GM23338 (cell line): ENCODE data around the gene RELN. TPM values are rescaled to one million over a fixed set of nuclear protein-coding genes. Genes with fewer than 3 reads are reported as not detected.

Experiments used
- ATAC-seq: fragments of 200-7000 bp; cut with Tn5 transposase; 3 replicates; pipeline ENCODE4 v1.9.1; 2020
- DNase-seq: peaks from one replicate; pipeline ENCODE4 v3.0.0-alpha.2; 2015; ENCODE audit warnings: low spot score
- H2AFZ ChIP-seq: fragments of 200-600 bp; sonication (generic); 2 replicates; pipeline ENCODE4 v1.8.0; 2016; ENCODE audit warnings: antibody characterized with exemption, mild to moderate bottlenecking, moderate library complexity
- H3F3A ChIP-seq: fragments of 200-600 bp; sonication (generic); replicated peaks from 2 replicates; pipeline ENCODE4 v1.8.0; 2017; ENCODE audit warnings: antibody characterized with exemption, mixed run types, low read depth
- H3K27ac ChIP-seq: fragments of 200-600 bp; sonication (generic); 2 replicates; pipeline ENCODE4 v1.6.1; 2016; ENCODE audit warnings: low read depth
- H3K27me3 ChIP-seq: fragments of 200-600 bp; sonication (generic); 2 replicates; pipeline ENCODE4 v1.8.0; 2016; ENCODE audit warnings: mild to moderate bottlenecking, mixed run types, moderate library complexity; ENCODE audit not compliant: insufficient read depth
- H3K36me3 ChIP-seq: fragments of 200-600 bp; sonication (generic); 2 replicates; pipeline ENCODE4 v1.8.0; 2016; ENCODE audit warnings: mild to moderate bottlenecking; ENCODE audit not compliant: insufficient read depth
- H3K4me1 ChIP-seq: fragments of 200-600 bp; sonication (generic); 2 replicates; pipeline ENCODE4 v1.8.0; 2016; ENCODE audit warnings: mild to moderate bottlenecking, moderate library complexity; ENCODE audit not compliant: insufficient read depth
- H3K4me2 ChIP-seq: fragments of 200-600 bp; sonication (generic); 2 replicates; pipeline ENCODE4 v1.7.1; 2017; ENCODE audit warnings: mixed run types
- H3K4me3 ChIP-seq: fragments of 200-600 bp; sonication (generic); 2 replicates; pipeline ENCODE4 v1.6.1; 2016; ENCODE audit warnings: mixed run types
- H3K79me2 ChIP-seq: fragments of 200-600 bp; sonication (generic); replicated peaks from 2 replicates; pipeline ENCODE4 v1.8.0; 2017; ENCODE audit warnings: mild to moderate bottlenecking; ENCODE audit not compliant: insufficient read depth
- H3K9me2 ChIP-seq: fragments of 200-600 bp; sonication (generic); 2 replicates; pipeline ENCODE4 v1.8.0; 2017; ENCODE audit not compliant: insufficient read depth
- H4K20me1 ChIP-seq: fragments of 200-600 bp; sonication (generic); replicated peaks from 2 replicates; pipeline ENCODE4 v1.8.0; 2017; ENCODE audit warnings: mild to moderate bottlenecking; ENCODE audit not compliant: insufficient read depth
- H3K27ac Mint-ChIP-seq: 2 replicates; pipeline ENCODE4 v1.8.0; 2020; ENCODE audit warnings: inconsistent platforms, mild to moderate bottlenecking, moderate library complexity, mixed read lengths
- H3K27me3 Mint-ChIP-seq: 3 replicates; pipeline ENCODE4 v1.8.0; 2022; ENCODE audit warnings: low read depth, mild to moderate bottlenecking, moderate library complexity, mixed read lengths, inconsistent platforms; ENCODE audit not compliant: insufficient read depth, poor library complexity
- H3K36me3 Mint-ChIP-seq: 3 replicates; pipeline ENCODE4 v1.8.0; 2021; ENCODE audit warnings: low read depth, mild to moderate bottlenecking, inconsistent platforms, moderate library complexity, mixed read lengths
- H3K4me1 Mint-ChIP-seq: 3 replicates; pipeline ENCODE4 v1.8.0; 2020; ENCODE audit warnings: mild to moderate bottlenecking, inconsistent platforms, mixed read lengths
- H3K4me3 Mint-ChIP-seq: 3 replicates; pipeline ENCODE4 v1.8.0; 2021; ENCODE audit warnings: moderate library complexity, mild to moderate bottlenecking, inconsistent platforms, mixed read lengths
- H3K9me3 Mint-ChIP-seq: 3 replicates; pipeline ENCODE4 v1.8.0; 2020; ENCODE audit warnings: moderate library complexity, mild to moderate bottlenecking, inconsistent platforms, mixed read lengths
- CTCF ChIP-seq, 2 experiments: fragments of 200-600 bp in 1 of 2; sonication (generic) in 1 of 2; conservative IDR thresholded peaks; 2 replicates each; pipeline versions ENCODE4 v1.5.1 to v1.6.1; 2016 to 2017; ENCODE audit warnings: antibody characterized with exemption in 2 of 2, low read depth in 2 of 2, mild to moderate bottlenecking in 2 of 2, moderate library complexity in 1 of 2
- ETS1 ChIP-seq: IDR thresholded peaks from 2 replicates; pipeline ENCODE4 v1.6.1; 2016; ENCODE audit warnings: antibody characterized with exemption
- EZH2 ChIP-seq: fragments of 200-600 bp; sonication (generic); IDR thresholded peaks from one replicate; pipeline ENCODE4 v1.8.0; 2017; ENCODE audit warnings: antibody characterized with exemption, mild to moderate bottlenecking, low read depth; ENCODE audit not compliant: unreplicated experiment
- EZH2phosphoT487 ChIP-seq: fragments of 200-600 bp; sonication (generic); IDR thresholded peaks from one replicate; pipeline ENCODE4 v1.8.1; 2018; ENCODE audit warnings: antibody characterized with exemption; ENCODE audit not compliant: unreplicated experiment
- NANOG ChIP-seq: IDR thresholded peaks from 2 replicates; pipeline ENCODE4 v1.6.1; 2016; ENCODE audit warnings: antibody characterized with exemption, borderline replicate concordance
- POLR2AphosphoS5 ChIP-seq: IDR thresholded peaks from 2 replicates; pipeline ENCODE4 v1.6.1; 2016; ENCODE audit warnings: antibody characterized with exemption, low read depth
- REST ChIP-seq: IDR thresholded peaks from one replicate; pipeline ENCODE4 v1.6.1; 2018; ENCODE audit warnings: antibody characterized with exemption; ENCODE audit not compliant: unreplicated experiment
- STAT1 ChIP-seq: IDR thresholded peaks from one replicate; pipeline ENCODE4 v1.6.1; 2016; ENCODE audit warnings: antibody characterized with exemption; ENCODE audit not compliant: unreplicated experiment
- ZNF114 ChIP-seq: fragments of 250-450 bp; sonication (Bioruptor Pico); IDR thresholded peaks from 2 replicates; pipeline ENCODE4 v1.5.0; 2020; ENCODE audit warnings: mild to moderate bottlenecking, moderate library complexity
- ZNF331 ChIP-seq: fragments of 250-450 bp; sonication (Bioruptor Pico); IDR thresholded peaks from 2 replicates; pipeline ENCODE4 v1.5.0; 2020; ENCODE audit warnings: low read depth, mild to moderate bottlenecking, moderate library complexity
- ZNF462 ChIP-seq: fragments of 250-450 bp; sonication (Bioruptor Pico); IDR thresholded peaks from 2 replicates; pipeline ENCODE4 v1.5.0; 2020; ENCODE audit warnings: mild to moderate bottlenecking, moderate library complexity
- polyA plus RNA-seq: library from polyadenylated mRNA; unstranded; fragments of >200 nt; fragmentation: Nextera tagmentation; extraction: Ambion mirVana; gene quantifications from 2 replicates; pipeline ENCODE4 v1.2.1, GENCODE V29; 2016
- total RNA-seq: library from RNA; depleted of rRNA; stranded (reverse); fragments of >200 nt; shearing (Covaris generic); gene quantifications from 2 replicates; pipeline ENCODE4 v1.2.3, GENCODE V29; 2014

The RELN gene
- total and polyA plus RNA-seq, 2 experiments from 2014 or later, result 0.10 to 0.76 TPM

GRCh38 chr7:103637094-103637493, 352.4 kb downstream of the RELN start:
- Histone ChIP-seq H3K27me3 (no peaks in the 10 kb centered on the region), H4K20me1 (no peaks in the 10 kb centered on the region), H3K4me1 (no peaks in the 10 kb centered on the region), H3K4me3 (no peak overlapping the region), H3K9me2 (no peaks in the 10 kb centered on the region), H3K27ac (no peak overlapping the region), H2AFZ (no peak overlapping the region), H3F3A (no peaks in the 10 kb centered on the region), H3K79me2 (no peaks in the 10 kb centered on the region), H3K36me3 (no peaks in the 10 kb centered on the region), H3K4me2 (no peak overlapping the region)
- Mint-ChIP-seq H3K36me3 (no peaks in the 10 kb centered on the region), H3K27ac (no peak overlapping the region), H3K9me3 (no peaks in the 10 kb centered on the region), H3K4me3 (no peak overlapping the region), H3K27me3 (no peaks in the 10 kb centered on the region), H3K4me1 (no peaks in the 10 kb centered on the region)
- TF ChIP-seq NANOG (no peak), EZH2phosphoT487 (no peak), ZNF331 (CRISPR knock-in tag) (no peak), ZNF114 (CRISPR knock-in tag) (no peak), ETS1 (no peak), STAT1 (no peak), CTCF (conservative IDR thresholded peaks at IDR 0.05; ENCODE audit: low read depth in 2 of 2) (no peak), REST (no peak), ZNF462 (CRISPR knock-in tag) (no peak), EZH2 (no peak), POLR2AphosphoS5 (no peak)
- DNase-seq, result no peak
- ATAC-seq, result no peak
